BJ (cell line): ENCODE results near the gene KIAA0319L. TPM values are rescaled to one million over a fixed set of nuclear protein-coding genes. Genes with fewer than 3 reads are reported as not detected.
"Not testable (repeated sequence)": the region's sequence is repeated elsewhere in the genome, so short reads cannot be mapped to it uniquely, and the experiment has no call there.

Experiments used
- CTCF ChIA-PET: fragments of 350-600 bp; formaldehyde crosslinking; extraction: SDS; loops from one replicate; lab custom pipeline; 2021; ENCODE audit warnings: antibody characterized with exemption, inconsistent platforms; lab: Yijun Ruan, JAX
- POLR2A ChIA-PET: fragments of 300-600 bp; sonication (Branson Sonifier 250); formaldehyde crosslinking; extraction: SDS; loops from one replicate; lab custom pipeline; 2021; ENCODE audit warnings: antibody characterized with exemption; lab: Charles Lee
- DNase-seq: peaks from one replicate; pipeline ENCODE4 v3.0.0-alpha.2; 2011; ENCODE audit warnings: low read depth
- H3K27me3 ChIP-seq: 2 replicates; pipeline ENCODE4 v1.6.0; 2011; ENCODE audit warnings: low read length; ENCODE audit not compliant: control insufficient read depth, insufficient read depth
- H3K36me3 ChIP-seq: 2 replicates; pipeline ENCODE4 v1.5.1; 2011; ENCODE audit warnings: low read length; ENCODE audit not compliant: control insufficient read depth, insufficient read depth
- H3K4me3 ChIP-seq: 2 replicates; pipeline ENCODE4 v1.5.1; 2011; ENCODE audit warnings: low read depth, mild to moderate bottlenecking, control low read depth, low read length
- polyA plus RNA-seq: library from polyadenylated mRNA; depleted of rRNA; stranded (reverse); fragments of >200 nt; gene quantifications from 2 replicates; pipeline ENCODE4 v1.2.3, GENCODE V29; 2011
- TF ChIP-seq, protein P1 (sequence below): IDR thresholded peaks from 2 replicates; pipeline ENCODE4 v1.5.1; 2011; ENCODE audit warnings: low read depth, mild to moderate bottlenecking, control low read depth, inconsistent platforms, low read length, moderate library complexity; ENCODE audit not compliant: insufficient read depth

KIAA0319L gene
- polyA plus RNA-seq, 1 experiment = 36.3 TPM

GRCh38 chr1:35466120-35466519 is 91.1 kb downstream of the KIAA0319L start:
- H3K4me3 ChIP-seq = no peak overlapping the region
- POLR2A ChIA-PET = no interaction called here
- peaks cover 13% of the 10 kb centered on the region for H3K36me3 ChIP-seq
- H3K27me3 ChIP-seq = no peaks in the 10 kb centered on the region
- CTCF ChIA-PET = interaction anchor here (1.2 to 1.8 kb wide), 3 partner anchors 15 to 99 kb away, joined by 3 to 5 read pairs (median 4); no protein-coding TSS in a partner anchor
- TF ChIP-seq, protein P1, sequence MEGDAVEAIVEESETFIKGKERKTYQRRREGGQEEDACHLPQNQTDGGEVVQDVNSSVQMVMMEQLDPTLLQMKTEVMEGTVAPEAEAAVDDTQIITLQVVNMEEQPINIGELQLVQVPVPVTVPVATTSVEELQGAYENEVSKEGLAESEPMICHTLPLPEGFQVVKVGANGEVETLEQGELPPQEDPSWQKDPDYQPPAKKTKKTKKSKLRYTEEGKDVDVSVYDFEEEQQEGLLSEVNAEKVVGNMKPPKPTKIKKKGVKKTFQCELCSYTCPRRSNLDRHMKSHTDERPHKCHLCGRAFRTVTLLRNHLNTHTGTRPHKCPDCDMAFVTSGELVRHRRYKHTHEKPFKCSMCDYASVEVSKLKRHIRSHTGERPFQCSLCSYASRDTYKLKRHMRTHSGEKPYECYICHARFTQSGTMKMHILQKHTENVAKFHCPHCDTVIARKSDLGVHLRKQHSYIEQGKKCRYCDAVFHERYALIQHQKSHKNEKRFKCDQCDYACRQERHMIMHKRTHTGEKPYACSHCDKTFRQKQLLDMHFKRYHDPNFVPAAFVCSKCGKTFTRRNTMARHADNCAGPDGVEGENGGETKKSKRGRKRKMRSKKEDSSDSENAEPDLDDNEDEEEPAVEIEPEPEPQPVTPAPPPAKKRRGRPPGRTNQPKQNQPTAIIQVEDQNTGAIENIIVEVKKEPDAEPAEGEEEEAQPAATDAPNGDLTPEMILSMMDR = no peak
- no peak for DNase-seq

- peaks cover 13% of the 10 kb centered on the region for H3K36me3 ChIP-seq
- H3K27me3 ChIP-seq, H3K4me3 ChIP-seq, DNase-seq, POLR2A ChIA-PET: not testable (repeated sequence)
- CTCF ChIA-PET = interaction anchor here (1.8 kb wide), 1 partner anchor 12 kb away, joined by 5 read pairs; no protein-coding TSS in a partner anchor
Observed at GRCh38 chr1:35463749-35464148, 93.5 kb downstream of the KIAA0319L start.

DNA sequence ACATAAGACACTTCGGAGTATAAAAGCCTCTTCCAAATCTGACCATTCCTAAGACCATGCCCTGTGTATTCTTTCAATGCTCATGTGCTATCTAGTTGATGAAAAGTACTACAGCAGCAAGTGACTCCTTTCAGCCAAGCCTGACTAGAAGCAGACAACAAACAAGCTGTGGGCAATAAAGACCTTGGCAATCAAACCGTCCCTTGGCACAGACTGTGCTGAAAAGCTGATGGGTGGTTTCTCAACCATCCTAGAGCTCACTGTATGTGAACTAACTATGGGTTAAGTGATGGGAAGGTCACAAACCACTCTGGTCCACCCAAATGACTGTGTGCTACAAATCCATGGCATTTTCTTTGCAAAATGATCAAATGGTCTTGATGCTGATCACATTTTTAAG is 94.0 kb downstream of the KIAA0319L start:
- ChIA-PET CTCF (interaction anchor here (1.8 kb wide), 1 partner anchor 12 kb away, joined by 5 read pairs; no protein-coding TSS in a partner anchor), POLR2A (no interaction called here)
- no peak for DNase-seq
- TF ChIP-seq, protein P1 = no peak
- Histone ChIP-seq H3K36me3 (peaks cover 13% of the 10 kb centered on the region), H3K4me3 (no peak overlapping the region), H3K27me3 (no peaks in the 10 kb centered on the region)

DNA sequence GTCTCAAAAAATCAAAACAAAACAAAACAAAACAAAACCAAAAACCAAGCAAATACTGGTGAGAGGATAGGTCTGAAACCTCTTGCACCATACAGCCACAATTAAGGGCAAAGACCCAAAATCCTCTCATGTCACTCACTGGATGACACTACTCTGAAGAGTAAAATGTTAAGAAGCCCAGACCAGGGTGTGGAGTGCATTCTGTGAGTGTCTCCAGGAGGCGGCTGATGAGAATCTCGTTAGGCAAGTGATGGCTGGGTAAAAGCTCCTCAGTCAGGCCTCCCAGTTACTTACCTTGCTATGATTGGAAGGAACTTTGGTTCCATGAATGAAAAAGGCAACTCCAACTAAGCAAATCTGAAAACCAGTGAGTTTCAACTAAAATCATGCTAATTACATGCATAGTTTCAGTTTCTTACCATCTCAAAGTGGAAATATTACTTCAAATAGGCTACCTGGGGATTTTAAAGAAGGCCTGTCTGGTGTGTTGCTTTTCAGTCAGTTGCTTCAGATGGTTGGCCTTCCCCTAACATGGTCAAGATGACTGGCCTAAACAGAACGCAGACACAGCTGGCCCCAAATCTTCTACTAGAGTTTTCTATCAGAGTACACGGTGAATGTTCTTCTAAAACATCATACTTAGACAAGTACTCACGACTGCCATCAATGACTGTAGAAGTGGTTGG is 95.1 kb downstream of the KIAA0319L start:
- Histone ChIP-seq H3K4me3 (no peak overlapping the region), H3K36me3 (peaks cover 13% of the 10 kb centered on the region), H3K27me3 (no peaks in the 10 kb centered on the region)
- no peak for DNase-seq
- TF ChIP-seq, protein P1 = no peak
- POLR2A ChIA-PET = no interaction called here
- CTCF ChIA-PET = interaction anchor here (1.8 kb wide), 1 partner anchor 10 kb away, joined by 5 read pairs; no protein-coding TSS in a partner anchor

- no peak overlapping the region for H3K4me3 ChIP-seq
- no peaks in the 10 kb centered on the region for H3K27me3 ChIP-seq
- ChIA-PET CTCF (interaction anchor here (1.6 kb wide), 1 partner anchor 10 kb away, joined by 12 read pairs; no protein-coding TSS in a partner anchor), POLR2A (no interaction called here)
- DNase-seq = no peak
- peaks cover 8% of the 10 kb centered on the region for H3K36me3 ChIP-seq
- TF ChIP-seq, protein P1 = no peak
Observed at GRCh38 chr1:35460796-35461195, 96.4 kb downstream of the KIAA0319L start.
